GM23338 (cell line): ENCODE results near the gene INO80C.

Experiments
- CREB1 ChIP-seq: fragments of 250-450 bp; sonication (Bioruptor Pico); IDR thresholded peaks from 2 replicates; pipeline ENCODE4 v1.5.0; 2020; ENCODE audit warnings: low read depth, mild to moderate bottlenecking, moderate library complexity
- EZH2 ChIP-seq: fragments of 200-600 bp; sonication (generic); IDR thresholded peaks from one replicate; pipeline ENCODE4 v1.8.0; 2017; ENCODE audit warnings: antibody characterized with exemption, mild to moderate bottlenecking, low read depth; ENCODE audit not compliant: unreplicated experiment
- EZH2phosphoT487 ChIP-seq: fragments of 200-600 bp; sonication (generic); IDR thresholded peaks from one replicate; pipeline ENCODE4 v1.8.1; 2018; ENCODE audit warnings: antibody characterized with exemption; ENCODE audit not compliant: unreplicated experiment
- POLR2AphosphoS5 ChIP-seq: IDR thresholded peaks from 2 replicates; pipeline ENCODE4 v1.6.1; 2016; ENCODE audit warnings: antibody characterized with exemption, low read depth
- STAT1 ChIP-seq: IDR thresholded peaks from one replicate; pipeline ENCODE4 v1.6.1; 2016; ENCODE audit warnings: antibody characterized with exemption; ENCODE audit not compliant: unreplicated experiment
- TF ChIP-seq, protein P1 (sequence below), 2 experiments: fragments of 200-600 bp in 1 of 2; sonication (generic) in 1 of 2; conservative IDR thresholded peaks; 2 replicates each; pipeline versions ENCODE4 v1.5.1 to v1.6.1; 2016 to 2017; ENCODE audit warnings: antibody characterized with exemption in 2 of 2, low read depth in 2 of 2, mild to moderate bottlenecking in 2 of 2, moderate library complexity in 1 of 2
- TF ChIP-seq, protein P2 (sequence below): IDR thresholded peaks from 2 replicates; pipeline ENCODE4 v1.6.1; 2016; ENCODE audit warnings: antibody characterized with exemption
- TF ChIP-seq, protein P3 (sequence below): IDR thresholded peaks from one replicate; pipeline ENCODE4 v1.6.1; 2018; ENCODE audit warnings: antibody characterized with exemption; ENCODE audit not compliant: unreplicated experiment
- TF ChIP-seq, protein P4 (sequence below): fragments of 250-450 bp; sonication (Bioruptor Pico); IDR thresholded peaks from 2 replicates; pipeline ENCODE4 v1.5.0; 2020; ENCODE audit warnings: mild to moderate bottlenecking, moderate library complexity

DNA sequence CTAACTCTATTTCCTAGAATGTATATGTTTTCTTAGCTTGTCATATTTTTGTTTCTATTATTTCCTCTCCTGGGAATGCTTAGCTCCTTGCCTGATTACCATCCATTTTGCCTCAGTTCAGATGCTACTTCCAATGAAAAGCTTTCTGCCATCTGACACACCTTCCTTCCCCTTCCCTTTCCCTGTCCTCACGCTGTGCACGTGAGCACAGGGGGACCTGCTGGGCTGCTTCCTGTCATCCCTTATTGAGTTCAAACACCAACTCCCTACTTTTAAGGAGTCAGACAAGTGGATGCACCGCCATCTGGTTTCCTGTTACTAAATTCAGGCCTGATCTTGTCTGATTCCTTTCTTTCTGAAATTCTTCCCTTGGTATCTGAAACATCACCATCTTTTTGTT is 2.4 kb upstream of the INO80C start:
- TF ChIP-seq EZH2 (no peak), EZH2phosphoT487 (no peak), POLR2AphosphoS5 (no peak), CREB1 (CRISPR knock-in tag) (no peak), STAT1 (no peak)
- TF ChIP-seq, protein P1, sequence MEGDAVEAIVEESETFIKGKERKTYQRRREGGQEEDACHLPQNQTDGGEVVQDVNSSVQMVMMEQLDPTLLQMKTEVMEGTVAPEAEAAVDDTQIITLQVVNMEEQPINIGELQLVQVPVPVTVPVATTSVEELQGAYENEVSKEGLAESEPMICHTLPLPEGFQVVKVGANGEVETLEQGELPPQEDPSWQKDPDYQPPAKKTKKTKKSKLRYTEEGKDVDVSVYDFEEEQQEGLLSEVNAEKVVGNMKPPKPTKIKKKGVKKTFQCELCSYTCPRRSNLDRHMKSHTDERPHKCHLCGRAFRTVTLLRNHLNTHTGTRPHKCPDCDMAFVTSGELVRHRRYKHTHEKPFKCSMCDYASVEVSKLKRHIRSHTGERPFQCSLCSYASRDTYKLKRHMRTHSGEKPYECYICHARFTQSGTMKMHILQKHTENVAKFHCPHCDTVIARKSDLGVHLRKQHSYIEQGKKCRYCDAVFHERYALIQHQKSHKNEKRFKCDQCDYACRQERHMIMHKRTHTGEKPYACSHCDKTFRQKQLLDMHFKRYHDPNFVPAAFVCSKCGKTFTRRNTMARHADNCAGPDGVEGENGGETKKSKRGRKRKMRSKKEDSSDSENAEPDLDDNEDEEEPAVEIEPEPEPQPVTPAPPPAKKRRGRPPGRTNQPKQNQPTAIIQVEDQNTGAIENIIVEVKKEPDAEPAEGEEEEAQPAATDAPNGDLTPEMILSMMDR (conservative IDR thresholded peaks at IDR 0.05; ENCODE audit: low read depth in 2 of 2) = no peak
- TF ChIP-seq, protein P2, sequence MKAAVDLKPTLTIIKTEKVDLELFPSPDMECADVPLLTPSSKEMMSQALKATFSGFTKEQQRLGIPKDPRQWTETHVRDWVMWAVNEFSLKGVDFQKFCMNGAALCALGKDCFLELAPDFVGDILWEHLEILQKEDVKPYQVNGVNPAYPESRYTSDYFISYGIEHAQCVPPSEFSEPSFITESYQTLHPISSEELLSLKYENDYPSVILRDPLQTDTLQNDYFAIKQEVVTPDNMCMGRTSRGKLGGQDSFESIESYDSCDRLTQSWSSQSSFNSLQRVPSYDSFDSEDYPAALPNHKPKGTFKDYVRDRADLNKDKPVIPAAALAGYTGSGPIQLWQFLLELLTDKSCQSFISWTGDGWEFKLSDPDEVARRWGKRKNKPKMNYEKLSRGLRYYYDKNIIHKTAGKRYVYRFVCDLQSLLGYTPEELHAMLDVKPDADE = no peak
- TF ChIP-seq, protein P3, sequence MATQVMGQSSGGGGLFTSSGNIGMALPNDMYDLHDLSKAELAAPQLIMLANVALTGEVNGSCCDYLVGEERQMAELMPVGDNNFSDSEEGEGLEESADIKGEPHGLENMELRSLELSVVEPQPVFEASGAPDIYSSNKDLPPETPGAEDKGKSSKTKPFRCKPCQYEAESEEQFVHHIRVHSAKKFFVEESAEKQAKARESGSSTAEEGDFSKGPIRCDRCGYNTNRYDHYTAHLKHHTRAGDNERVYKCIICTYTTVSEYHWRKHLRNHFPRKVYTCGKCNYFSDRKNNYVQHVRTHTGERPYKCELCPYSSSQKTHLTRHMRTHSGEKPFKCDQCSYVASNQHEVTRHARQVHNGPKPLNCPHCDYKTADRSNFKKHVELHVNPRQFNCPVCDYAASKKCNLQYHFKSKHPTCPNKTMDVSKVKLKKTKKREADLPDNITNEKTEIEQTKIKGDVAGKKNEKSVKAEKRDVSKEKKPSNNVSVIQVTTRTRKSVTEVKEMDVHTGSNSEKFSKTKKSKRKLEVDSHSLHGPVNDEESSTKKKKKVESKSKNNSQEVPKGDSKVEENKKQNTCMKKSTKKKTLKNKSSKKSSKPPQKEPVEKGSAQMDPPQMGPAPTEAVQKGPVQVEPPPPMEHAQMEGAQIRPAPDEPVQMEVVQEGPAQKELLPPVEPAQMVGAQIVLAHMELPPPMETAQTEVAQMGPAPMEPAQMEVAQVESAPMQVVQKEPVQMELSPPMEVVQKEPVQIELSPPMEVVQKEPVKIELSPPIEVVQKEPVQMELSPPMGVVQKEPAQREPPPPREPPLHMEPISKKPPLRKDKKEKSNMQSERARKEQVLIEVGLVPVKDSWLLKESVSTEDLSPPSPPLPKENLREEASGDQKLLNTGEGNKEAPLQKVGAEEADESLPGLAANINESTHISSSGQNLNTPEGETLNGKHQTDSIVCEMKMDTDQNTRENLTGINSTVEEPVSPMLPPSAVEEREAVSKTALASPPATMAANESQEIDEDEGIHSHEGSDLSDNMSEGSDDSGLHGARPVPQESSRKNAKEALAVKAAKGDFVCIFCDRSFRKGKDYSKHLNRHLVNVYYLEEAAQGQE = no peak
- TF ChIP-seq, protein P4, sequence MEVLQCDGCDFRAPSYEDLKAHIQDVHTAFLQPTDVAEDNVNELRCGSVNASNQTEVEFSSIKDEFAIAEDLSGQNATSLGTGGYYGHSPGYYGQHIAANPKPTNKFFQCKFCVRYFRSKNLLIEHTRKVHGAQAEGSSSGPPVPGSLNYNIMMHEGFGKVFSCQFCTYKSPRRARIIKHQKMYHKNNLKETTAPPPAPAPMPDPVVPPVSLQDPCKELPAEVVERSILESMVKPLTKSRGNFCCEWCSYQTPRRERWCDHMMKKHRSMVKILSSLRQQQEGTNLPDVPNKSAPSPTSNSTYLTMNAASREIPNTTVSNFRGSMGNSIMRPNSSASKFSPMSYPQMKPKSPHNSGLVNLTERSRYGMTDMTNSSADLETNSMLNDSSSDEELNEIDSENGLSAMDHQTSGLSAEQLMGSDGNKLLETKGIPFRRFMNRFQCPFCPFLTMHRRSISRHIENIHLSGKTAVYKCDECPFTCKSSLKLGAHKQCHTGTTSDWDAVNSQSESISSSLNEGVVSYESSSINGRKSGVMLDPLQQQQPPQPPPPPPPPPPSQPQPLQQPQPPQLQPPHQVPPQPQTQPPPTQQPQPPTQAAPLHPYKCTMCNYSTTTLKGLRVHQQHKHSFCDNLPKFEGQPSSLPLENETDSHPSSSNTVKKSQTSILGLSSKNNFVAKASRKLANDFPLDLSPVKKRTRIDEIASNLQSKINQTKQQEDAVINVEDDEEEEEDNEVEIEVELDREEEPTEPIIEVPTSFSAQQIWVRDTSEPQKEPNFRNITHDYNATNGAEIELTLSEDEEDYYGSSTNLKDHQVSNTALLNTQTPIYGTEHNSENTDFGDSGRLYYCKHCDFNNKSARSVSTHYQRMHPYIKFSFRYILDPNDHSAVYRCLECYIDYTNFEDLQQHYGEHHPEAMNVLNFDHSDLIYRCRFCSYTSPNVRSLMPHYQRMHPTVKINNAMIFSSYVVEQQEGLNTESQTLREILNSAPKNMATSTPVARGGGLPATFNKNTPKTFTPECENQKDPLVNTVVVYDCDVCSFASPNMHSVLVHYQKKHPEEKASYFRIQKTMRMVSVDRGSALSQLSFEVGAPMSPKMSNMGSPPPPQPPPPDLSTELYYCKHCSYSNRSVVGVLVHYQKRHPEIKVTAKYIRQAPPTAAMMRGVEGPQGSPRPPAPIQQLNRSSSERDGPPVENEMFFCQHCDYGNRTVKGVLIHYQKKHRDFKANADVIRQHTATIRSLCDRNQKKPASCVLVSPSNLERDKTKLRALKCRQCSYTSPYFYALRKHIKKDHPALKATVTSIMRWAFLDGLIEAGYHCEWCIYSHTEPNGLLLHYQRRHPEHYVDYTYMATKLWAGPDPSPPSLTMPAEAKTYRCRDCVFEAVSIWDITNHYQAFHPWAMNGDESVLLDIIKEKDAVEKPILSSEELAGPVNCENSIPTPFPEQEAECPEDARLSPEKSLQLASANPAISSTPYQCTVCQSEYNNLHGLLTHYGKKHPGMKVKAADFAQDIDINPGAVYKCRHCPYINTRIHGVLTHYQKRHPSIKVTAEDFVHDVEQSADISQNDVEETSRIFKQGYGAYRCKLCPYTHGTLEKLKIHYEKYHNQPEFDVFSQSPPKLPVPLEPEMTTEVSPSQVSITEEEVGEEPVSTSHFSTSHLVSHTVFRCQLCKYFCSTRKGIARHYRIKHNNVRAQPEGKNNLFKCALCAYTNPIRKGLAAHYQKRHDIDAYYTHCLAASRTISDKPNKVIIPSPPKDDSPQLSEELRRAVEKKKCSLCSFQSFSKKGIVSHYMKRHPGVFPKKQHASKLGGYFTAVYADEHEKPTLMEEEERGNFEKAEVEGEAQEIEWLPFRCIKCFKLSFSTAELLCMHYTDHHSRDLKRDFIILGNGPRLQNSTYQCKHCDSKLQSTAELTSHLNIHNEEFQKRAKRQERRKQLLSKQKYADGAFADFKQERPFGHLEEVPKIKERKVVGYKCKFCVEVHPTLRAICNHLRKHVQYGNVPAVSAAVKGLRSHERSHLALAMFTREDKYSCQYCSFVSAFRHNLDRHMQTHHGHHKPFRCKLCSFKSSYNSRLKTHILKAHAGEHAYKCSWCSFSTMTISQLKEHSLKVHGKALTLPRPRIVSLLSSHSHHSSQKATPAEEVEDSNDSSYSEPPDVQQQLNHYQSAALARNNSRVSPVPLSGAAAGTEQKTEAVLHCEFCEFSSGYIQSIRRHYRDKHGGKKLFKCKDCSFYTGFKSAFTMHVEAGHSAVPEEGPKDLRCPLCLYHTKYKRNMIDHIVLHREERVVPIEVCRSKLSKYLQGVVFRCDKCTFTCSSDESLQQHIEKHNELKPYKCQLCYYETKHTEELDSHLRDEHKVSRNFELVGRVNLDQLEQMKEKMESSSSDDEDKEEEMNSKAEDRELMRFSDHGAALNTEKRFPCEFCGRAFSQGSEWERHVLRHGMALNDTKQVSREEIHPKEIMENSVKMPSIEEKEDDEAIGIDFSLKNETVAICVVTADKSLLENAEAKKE (CRISPR knock-in tag) = no peak
